Fibroblast of lung (primary cell): Measurements from ENCODE around the gene GNAO1. TPM values are rescaled to one million over a fixed set of nuclear protein-coding genes. Genes with fewer than 3 reads are reported as not detected.
A peak's percentile ranks its signal among the peaks of the same experiment; 100 is the strongest.

Experiments
- DNase-seq, 2 donors: peaks; one replicate each; pipeline versions ENCODE4 v3.0.0 to v3.0.0-alpha.2; 2010; ENCODE audit warnings: low read depth in 2 of 2
- H2AFZ ChIP-seq: 2 replicates; pipeline ENCODE4 v1.5.1; 2012; ENCODE audit warnings: low read length, control low read depth, inconsistent platforms
- H3K27ac ChIP-seq: 2 replicates; pipeline ENCODE4 v1.5.1; 2011; ENCODE audit warnings: low read length, control low read depth; ENCODE audit not compliant: insufficient read depth
- H3K27me3 ChIP-seq: 2 replicates; pipeline ENCODE4 v1.5.1; 2011; ENCODE audit warnings: mild to moderate bottlenecking, low read length; ENCODE audit not compliant: control insufficient read depth, insufficient read depth
- H3K36me3 ChIP-seq: 2 replicates; pipeline ENCODE4 v1.5.1; 2011; ENCODE audit warnings: low read length; ENCODE audit not compliant: control insufficient read depth, insufficient read depth
- H3K4me1 ChIP-seq: 2 replicates; pipeline ENCODE4 v1.5.1; 2011; ENCODE audit warnings: low read length; ENCODE audit not compliant: control insufficient read depth, insufficient read depth; ENCODE audit errors: extremely low read depth
- H3K4me2 ChIP-seq: 2 replicates; pipeline ENCODE4 v1.5.1; 2011; ENCODE audit warnings: low read length, control low read depth; ENCODE audit not compliant: insufficient read depth; ENCODE audit errors: extremely low read depth
- H3K4me3 ChIP-seq, 4 experiments: fragments of 200-600 bp in 1 of 4; sonication (generic) in 1 of 4; replicated peaks in 1 of 4; 2 replicates each; pipeline ENCODE4 v1.5.1; 2011 to 2016; ENCODE audit warnings: low read length in 4 of 4, low read depth in 3 of 4, mild to moderate bottlenecking in 3 of 4, control low read depth in 2 of 4, inconsistent platforms in 1 of 4, mixed read lengths in 1 of 4; ENCODE audit not compliant: insufficient read depth in 1 of 4; ENCODE audit errors: control extremely low read depth in 1 of 4
- H3K79me2 ChIP-seq: 2 replicates; pipeline ENCODE4 v1.5.1; 2012; ENCODE audit warnings: mild to moderate bottlenecking, low read length, inconsistent platforms; ENCODE audit not compliant: control insufficient read depth, insufficient read depth
- H3K9ac ChIP-seq: 2 replicates; pipeline ENCODE4 v1.5.1; 2011; ENCODE audit warnings: mild to moderate bottlenecking, low read length, control low read depth; ENCODE audit not compliant: insufficient read depth
- H3K9me3 ChIP-seq: 2 replicates; pipeline ENCODE4 v1.5.1; 2012; ENCODE audit warnings: low read depth, low read length; ENCODE audit not compliant: control insufficient read depth, insufficient read depth
- H4K20me1 ChIP-seq: 2 replicates; pipeline ENCODE4 v1.5.1; 2011; ENCODE audit warnings: low read length; ENCODE audit not compliant: control insufficient read depth, insufficient read depth; ENCODE audit errors: extremely low read depth
- EZH2 ChIP-seq: IDR thresholded peaks from 2 replicates; pipeline ENCODE4 v1.5.1; 2012; ENCODE audit warnings: low read length, control low read depth, mild to moderate bottlenecking; ENCODE audit errors: missing control alignments
- polyA plus RNA-seq, 2 donors: library from polyadenylated mRNA; depleted of rRNA in 1 of 2; stranded (reverse) in 1 of 2; unstranded in 1 of 2; fragments of >200 nt; gene quantifications; 2 replicates each; pipeline ENCODE4 v1.2.1, GENCODE V29; 2011 to 2012; ENCODE audit warnings: missing spikeins in 1 of 2
- total RNA-seq: library from RNA; depleted of rRNA; stranded (reverse); fragments of >200 nt; gene quantifications from 2 replicates; pipeline ENCODE4 v1.2.1, GENCODE V29; 2014
- TF ChIP-seq, protein P1 (sequence below), 2 donors: IDR thresholded peaks in 1 of 2; conservative IDR thresholded peaks in 1 of 2; 1 replicate in 1 of 2; 2 replicates in 1 of 2; pipeline ENCODE4 v1.5.1; 2011 to 2012; ENCODE audit warnings: low read length in 2 of 2, control low read depth in 1 of 2, inconsistent platforms in 1 of 2, low read depth in 1 of 2, mild to moderate bottlenecking in 1 of 2

The GNAO1 gene
- total and polyA plus RNA-seq, 2 donors (not counting 1 experiment from before 2014, with no cell fraction given): 0.14 to 0.17 TPM

DNA sequence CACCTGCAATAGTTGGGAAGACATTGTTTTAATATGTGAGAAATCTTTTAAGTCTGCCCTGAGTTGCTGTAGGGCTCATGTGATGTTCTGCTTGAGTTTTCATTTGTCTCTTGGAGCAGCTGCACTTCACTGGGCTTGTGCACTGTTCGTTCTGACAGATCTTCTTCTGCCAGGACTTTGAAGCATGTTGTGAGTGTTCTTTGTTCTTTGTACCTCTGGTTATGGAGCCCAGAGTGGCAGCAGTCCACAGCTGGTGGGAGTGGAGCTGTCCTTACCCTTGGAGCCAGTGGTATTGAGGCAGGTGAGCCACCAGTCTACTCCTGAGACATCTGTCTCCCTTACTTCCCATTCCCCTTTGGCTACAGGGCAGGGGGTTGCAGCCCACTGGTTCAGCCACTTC lies 64.6 kb downstream of the GNAO1 start:
- Histone ChIP-seq H3K4me2 (no peak overlapping the region), H3K4me3 (no peak overlapping the region), H4K20me1 (no peaks in the 10 kb centered on the region), H3K9ac (no peak overlapping the region), H3K27me3 (peaks cover 2% of the 10 kb centered on the region), H3K27ac (no peak overlapping the region), H3K36me3 (no peaks in the 10 kb centered on the region), H3K79me2 (no peaks in the 10 kb centered on the region), H3K9me3 (no peaks in the 10 kb centered on the region), H2AFZ (no peak overlapping the region), H3K4me1 (no peaks in the 10 kb centered on the region)
- TF ChIP-seq, protein P1, sequence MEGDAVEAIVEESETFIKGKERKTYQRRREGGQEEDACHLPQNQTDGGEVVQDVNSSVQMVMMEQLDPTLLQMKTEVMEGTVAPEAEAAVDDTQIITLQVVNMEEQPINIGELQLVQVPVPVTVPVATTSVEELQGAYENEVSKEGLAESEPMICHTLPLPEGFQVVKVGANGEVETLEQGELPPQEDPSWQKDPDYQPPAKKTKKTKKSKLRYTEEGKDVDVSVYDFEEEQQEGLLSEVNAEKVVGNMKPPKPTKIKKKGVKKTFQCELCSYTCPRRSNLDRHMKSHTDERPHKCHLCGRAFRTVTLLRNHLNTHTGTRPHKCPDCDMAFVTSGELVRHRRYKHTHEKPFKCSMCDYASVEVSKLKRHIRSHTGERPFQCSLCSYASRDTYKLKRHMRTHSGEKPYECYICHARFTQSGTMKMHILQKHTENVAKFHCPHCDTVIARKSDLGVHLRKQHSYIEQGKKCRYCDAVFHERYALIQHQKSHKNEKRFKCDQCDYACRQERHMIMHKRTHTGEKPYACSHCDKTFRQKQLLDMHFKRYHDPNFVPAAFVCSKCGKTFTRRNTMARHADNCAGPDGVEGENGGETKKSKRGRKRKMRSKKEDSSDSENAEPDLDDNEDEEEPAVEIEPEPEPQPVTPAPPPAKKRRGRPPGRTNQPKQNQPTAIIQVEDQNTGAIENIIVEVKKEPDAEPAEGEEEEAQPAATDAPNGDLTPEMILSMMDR (conservative IDR thresholded peaks at IDR 0.05 in 1 of 2, IDR thresholded peaks at IDR 0.05 in 1 of 2; ENCODE audit: low read depth in 1 of 2, low read length in 2 of 2): no peak
- TF ChIP-seq EZH2: no peak
- DNase-seq: no peak

GRCh38 chr16:56257239-56257638 lies 66.0 kb downstream of the GNAO1 start:
- no peaks in the 10 kb centered on the region for H3K79me2 ChIP-seq
- peaks cover 2% of the 10 kb centered on the region for H3K27me3 ChIP-seq
- no peaks in the 10 kb centered on the region for H4K20me1 ChIP-seq
- H3K9me3 ChIP-seq: no peaks in the 10 kb centered on the region
- no peak overlapping the region for H3K4me3 ChIP-seq
- H3K4me2 ChIP-seq: no peak overlapping the region
- H2AFZ ChIP-seq: no peak overlapping the region
- TF ChIP-seq EZH2: no peak
- TF ChIP-seq, protein P1 (conservative IDR thresholded peaks at IDR 0.05 in 1 of 2, IDR thresholded peaks at IDR 0.05 in 1 of 2; ENCODE audit: low read depth in 1 of 2, low read length in 2 of 2): no peak
- H3K4me1 ChIP-seq: no peaks in the 10 kb centered on the region
- H3K27ac ChIP-seq: no peak overlapping the region
- H3K36me3 ChIP-seq: no peaks in the 10 kb centered on the region
- no peak overlapping the region for H3K9ac ChIP-seq
- peak in 1 of 2 donors; percentile 8 for DNase-seq

DNA sequence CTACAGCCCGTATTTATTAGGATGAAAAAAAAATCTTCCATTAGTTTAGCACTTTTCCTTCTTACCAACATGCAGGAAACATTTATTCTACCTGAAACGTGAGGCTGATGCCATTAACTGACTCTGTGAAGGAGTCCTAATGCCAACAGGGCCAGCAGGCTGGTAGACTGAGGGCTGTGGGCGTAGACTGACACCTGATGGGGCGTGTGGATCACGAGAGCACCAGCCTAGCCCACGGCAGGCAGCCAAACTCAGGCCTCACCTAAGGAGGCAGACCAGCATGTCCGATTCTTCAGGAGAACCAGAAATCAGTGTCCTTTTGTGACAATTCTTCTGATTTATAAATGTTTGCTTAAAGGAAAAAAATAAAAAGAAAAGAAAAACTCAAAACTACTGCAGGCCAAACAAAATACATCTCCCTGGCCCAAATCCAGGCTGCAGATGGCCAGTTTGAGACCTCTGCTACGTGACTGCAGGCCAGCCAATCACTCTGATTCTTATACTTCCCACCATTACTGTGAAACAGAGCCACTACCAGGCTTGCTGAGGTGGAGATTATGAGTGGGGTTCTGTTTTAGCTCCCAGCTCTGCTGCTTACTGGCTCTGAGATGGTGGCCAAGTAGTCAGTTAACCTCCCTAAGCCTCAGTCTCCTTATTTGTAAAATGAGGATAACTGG lies 66.5 kb downstream of the GNAO1 start:
- Histone ChIP-seq H3K9ac (no peak overlapping the region), H3K4me1 (no peaks in the 10 kb centered on the region), H3K79me2 (no peaks in the 10 kb centered on the region), H3K36me3 (no peaks in the 10 kb centered on the region), H4K20me1 (no peaks in the 10 kb centered on the region), H3K9me3 (no peaks in the 10 kb centered on the region), H2AFZ (no peak overlapping the region), H3K4me2 (no peak overlapping the region), H3K27ac (no peak overlapping the region), H3K27me3 (peaks cover 2% of the 10 kb centered on the region), H3K4me3 (no peak overlapping the region)
- TF ChIP-seq EZH2: no peak
- TF ChIP-seq, protein P1 (conservative IDR thresholded peaks at IDR 0.05 in 1 of 2, IDR thresholded peaks at IDR 0.05 in 1 of 2; ENCODE audit: low read depth in 1 of 2, low read length in 2 of 2): no peak
- no peak for DNase-seq
